ENCODE results near the gene MT1F.
"Not testable (repeated sequence)": the region's sequence is repeated elsewhere in the genome, so short reads cannot be mapped to it uniquely, and the experiment has no call there.

The MT1F gene

DNA sequence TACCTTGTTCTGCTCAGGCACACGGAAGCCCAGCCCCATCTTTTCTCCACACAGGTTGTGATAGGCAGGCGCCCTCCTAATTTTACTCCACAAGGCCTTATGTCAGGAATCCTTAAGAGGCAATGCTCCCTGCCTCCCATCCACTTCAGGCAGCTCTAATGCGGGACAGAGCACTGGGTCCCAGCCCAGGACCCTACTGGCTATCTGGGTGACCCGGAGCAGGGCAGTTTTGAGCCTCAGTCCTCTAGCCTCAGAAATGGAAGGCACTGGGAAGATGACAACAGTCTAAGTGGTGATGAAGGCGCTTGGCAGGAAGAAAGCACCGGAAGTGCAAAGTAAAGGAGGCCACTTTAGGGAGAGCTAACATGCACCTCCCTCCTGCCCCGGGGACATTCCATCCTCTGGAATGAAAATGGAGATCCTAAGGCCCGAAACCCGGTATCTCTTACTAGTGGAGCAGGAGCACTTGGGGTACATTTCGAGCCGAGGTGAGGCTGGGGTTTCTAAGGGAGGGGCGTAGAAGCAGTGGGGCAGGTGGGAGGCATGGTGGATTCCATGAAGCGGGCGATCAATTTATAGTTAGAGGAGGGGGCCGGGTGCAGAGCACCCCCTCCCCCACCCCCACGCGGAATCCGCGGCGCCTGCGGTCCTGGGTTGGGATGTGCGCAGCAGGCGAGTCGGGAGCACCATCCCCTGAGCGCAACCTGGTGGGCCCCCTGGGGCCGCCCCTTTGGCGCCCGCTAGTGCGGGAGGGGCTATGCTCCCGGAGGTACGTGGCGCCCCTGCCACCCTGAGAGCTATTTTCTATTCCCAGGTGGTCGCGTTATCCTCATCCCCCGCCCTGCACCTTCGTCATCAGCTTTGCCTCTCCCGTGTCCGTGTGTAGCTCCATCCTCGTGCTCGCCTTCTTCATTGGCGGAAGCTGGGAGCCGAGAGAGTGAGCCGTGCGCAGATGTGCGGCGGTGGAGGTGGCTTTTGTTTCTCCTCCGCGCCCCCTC, 4.9 kb downstream of the MT1F start:
- TF ChIP-seq CTCF (IDR thresholded peaks at IDR 0.05; ENCODE audit: low read length) (no peak), EZH2 (IDR thresholded peaks at IDR 0.05; ENCODE audit: borderline replicate concordance, low read length) (no peak)
- H2AFZ ChIP-seq (ENCODE audit: low read length) = no peak overlapping the region

GRCh38 chr16:56664506-56664905, 6.7 kb downstream of the MT1F start:
- Histone ChIP-seq H3K27ac (ENCODE audit: low read depth, low read length, poor library complexity, severe bottlenecking) (no peak overlapping the region), H3K4me2 (ENCODE audit: low read length) (no peak overlapping the region), H3K36me3 (ENCODE audit: insufficient read depth, low read length) (no peaks in the 10 kb centered on the region), H3K9ac (ENCODE audit: low read length) (no peak overlapping the region), H3K27me3 (ENCODE audit: insufficient read depth, low read length) (peaks cover 6% of the 10 kb centered on the region; the same call in 1 of the 2 replicates), H3K9me2 (ENCODE audit: low read depth, low read length) (no peaks in the 10 kb centered on the region), H3K4me1 (ENCODE audit: insufficient read depth, low read length, severe bottlenecking) (no peaks in the 10 kb centered on the region), H4K20me1 (ENCODE audit: insufficient read depth, low read length) (no peaks in the 10 kb centered on the region), H3K79me2 (ENCODE audit: insufficient read depth, low read length) (no peaks in the 10 kb centered on the region), H3K9me3 (ENCODE audit: low read length) (no peaks in the 10 kb centered on the region), H3K4me3 (ENCODE audit: low read depth, low read length, poor library complexity, severe bottlenecking) (no peak overlapping the region), H3F3A (ENCODE audit: insufficient read depth, low read length) (no peaks in the 10 kb centered on the region), H2AFZ (ENCODE audit: low read length) (no peak overlapping the region)
- no peak for TF ChIP-seq EZH2 (IDR thresholded peaks at IDR 0.05; ENCODE audit: borderline replicate concordance, low read length)
- TF ChIP-seq CTCF (IDR thresholded peaks at IDR 0.05; ENCODE audit: low read length) = no peak

More for the DNA sequence above, 4.9 kb downstream of the MT1F start:
- Histone ChIP-seq H3K9me2 (ENCODE audit: low read depth, low read length) (no peaks in the 10 kb centered on the region), H3K9me3 (ENCODE audit: low read length) (no peaks in the 10 kb centered on the region), H3K36me3 (ENCODE audit: insufficient read depth, low read length) (no peaks in the 10 kb centered on the region), H3K27me3 (ENCODE audit: insufficient read depth, low read length) (peaks cover 6% of the 10 kb centered on the region; the same call in 1 of the 2 replicates), H3K4me2 (ENCODE audit: low read length) (no peak overlapping the region), H3K79me2 (ENCODE audit: insufficient read depth, low read length) (no peaks in the 10 kb centered on the region), H3K4me3 (ENCODE audit: low read depth, low read length, poor library complexity, severe bottlenecking) (no peak overlapping the region), H3K4me1 (ENCODE audit: insufficient read depth, low read length, severe bottlenecking) (peaks cover 5% of the 10 kb centered on the region), H3K9ac (ENCODE audit: low read length) (no peak overlapping the region), H4K20me1 (ENCODE audit: insufficient read depth, low read length) (no peaks in the 10 kb centered on the region), H3F3A (ENCODE audit: insufficient read depth, low read length) (no peaks in the 10 kb centered on the region), H3K27ac (ENCODE audit: low read depth, low read length, poor library complexity, severe bottlenecking) (no peak overlapping the region)

DNA sequence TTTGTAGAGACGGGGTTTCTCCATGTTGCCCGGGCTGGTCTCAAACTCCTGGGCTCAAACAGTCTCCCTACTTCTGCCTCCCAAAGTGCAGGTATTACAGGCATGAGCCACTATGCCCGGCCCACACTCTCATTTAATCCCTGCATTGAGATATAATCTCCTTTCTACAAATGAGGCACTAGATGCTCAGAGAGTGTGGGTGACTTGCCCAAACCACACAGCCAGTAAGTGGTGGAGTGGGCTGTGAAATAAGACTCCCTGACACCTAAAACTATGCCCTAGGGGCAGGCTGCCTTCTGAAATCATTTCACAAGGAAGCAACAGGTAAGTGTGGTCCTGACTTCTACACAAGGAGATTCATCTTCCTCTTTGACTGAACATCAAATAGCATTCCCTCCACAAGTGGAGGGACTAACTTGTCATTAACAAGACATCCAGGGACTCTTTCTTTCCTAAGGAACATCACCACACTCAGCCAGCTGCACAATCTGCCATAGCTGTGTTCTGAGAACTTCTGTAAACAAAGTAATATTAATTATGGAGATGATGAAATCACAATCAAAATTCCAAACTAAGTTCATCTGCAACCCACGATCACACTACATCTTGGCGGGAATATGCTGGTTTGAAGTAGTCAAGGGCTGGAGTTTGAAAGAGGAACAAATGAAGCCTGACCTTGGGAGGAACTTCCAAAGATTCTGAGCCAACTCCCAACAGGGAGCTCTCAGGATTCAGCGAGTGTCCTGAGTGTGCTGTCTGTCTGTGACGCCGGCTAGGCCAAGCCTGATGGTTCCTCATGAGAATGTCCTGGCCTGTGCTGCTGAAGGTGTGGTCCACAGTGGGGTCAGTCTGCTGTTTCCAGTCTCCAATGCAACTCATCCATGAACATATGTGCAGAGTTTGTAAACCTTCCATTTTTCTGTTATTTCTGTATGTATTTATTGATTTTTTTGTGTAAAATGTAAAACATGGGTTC, 7.8 kb downstream of the MT1F start:
- H3K9me2 ChIP-seq (ENCODE audit: low read depth, low read length); H3K27me3 ChIP-seq (ENCODE audit: insufficient read depth, low read length); H2AFZ ChIP-seq (ENCODE audit: low read length); H3K4me3 ChIP-seq (ENCODE audit: low read depth, low read length, poor library complexity, severe bottlenecking); H3K36me3 ChIP-seq (ENCODE audit: insufficient read depth, low read length); H3K4me1 ChIP-seq (ENCODE audit: insufficient read depth, low read length, severe bottlenecking); H4K20me1 ChIP-seq (ENCODE audit: insufficient read depth, low read length); H3K9me3 ChIP-seq (ENCODE audit: low read length); H3F3A ChIP-seq (ENCODE audit: insufficient read depth, low read length); H3K27ac ChIP-seq (ENCODE audit: low read depth, low read length, poor library complexity, severe bottlenecking); H3K79me2 ChIP-seq (ENCODE audit: insufficient read depth, low read length); H3K9ac ChIP-seq (ENCODE audit: low read length); H3K4me2 ChIP-seq (ENCODE audit: low read length): not testable (repeated sequence)
